Stomach smooth muscle (tissue), 2 donors: Measurements from ENCODE around the gene P3H3.
"Not testable (repeated sequence)": the region's sequence is repeated elsewhere in the genome, so short reads cannot be mapped to it uniquely, and the experiment has no call there.

Source experiments
- H3K27ac ChIP-seq: one replicate; pipeline ENCODE4 v1.7.0; 2013; ENCODE audit warnings: mild to moderate bottlenecking, low read length, inconsistent platforms
- H3K27me3 ChIP-seq, 2 donors: one replicate each; pipeline ENCODE4 v1.7.0; 2013; ENCODE audit warnings: low read length in 2 of 2; ENCODE audit not compliant: insufficient read depth in 2 of 2, control insufficient read depth in 1 of 2
- H3K36me3 ChIP-seq, 2 donors: one replicate each; pipeline ENCODE4 v1.7.0; 2013; ENCODE audit warnings: low read length in 2 of 2; ENCODE audit not compliant: control insufficient read depth in 2 of 2, insufficient read depth in 2 of 2
- H3K4me1 ChIP-seq: one replicate; pipeline ENCODE4 v1.7.0; 2013; ENCODE audit warnings: low read length; ENCODE audit not compliant: control insufficient read depth, insufficient read depth
- H3K4me3 ChIP-seq, 2 donors: one replicate each; pipeline ENCODE4 v1.7.0; 2013; ENCODE audit warnings: low read length in 2 of 2
- H3K9ac ChIP-seq, 2 donors: one replicate each; pipeline ENCODE4 v1.7.0; 2013; ENCODE audit warnings: low read length in 2 of 2, mild to moderate bottlenecking in 1 of 2
- H3K9me3 ChIP-seq, 2 donors: one replicate each; pipeline ENCODE4 v1.7.0; 2013; ENCODE audit warnings: low read length in 2 of 2; ENCODE audit not compliant: control insufficient read depth in 2 of 2
- donor health status: healthy.
- donor health status: Pancreatic carcinoma.

P3H3 gene

DNA sequence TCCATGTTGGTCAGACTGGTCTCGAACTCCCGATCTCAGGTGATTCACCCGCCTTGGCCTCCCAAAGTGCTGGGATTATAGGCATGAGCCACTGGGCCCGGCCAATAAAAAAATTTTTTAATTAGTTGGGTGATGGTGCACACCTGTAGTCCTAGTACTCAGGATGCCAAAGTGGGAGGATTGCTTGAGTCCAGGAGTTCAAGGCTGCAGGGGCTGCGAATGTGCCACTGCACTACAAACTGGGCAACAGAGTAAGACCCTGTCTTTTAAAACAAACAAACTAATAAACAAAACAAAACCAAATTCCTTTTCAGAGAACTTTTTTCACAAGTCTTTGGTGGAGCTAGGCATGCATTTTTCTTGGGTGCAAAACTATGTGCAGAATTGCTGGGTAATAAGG lies 55.0 kb downstream of the P3H3 start:
- Histone ChIP-seq H3K27ac (no peak overlapping the region), H3K4me1 (no peaks in the 10 kb centered on the region), H3K4me3 (no peak overlapping the region), H3K36me3 (peaks cover 0 to 6% of the 10 kb centered on the region in 2 donors), H3K9me3 (no peaks in the 10 kb centered on the region), H3K9ac (no peak overlapping the region), H3K27me3 (no peaks in the 10 kb centered on the region)

DNA sequence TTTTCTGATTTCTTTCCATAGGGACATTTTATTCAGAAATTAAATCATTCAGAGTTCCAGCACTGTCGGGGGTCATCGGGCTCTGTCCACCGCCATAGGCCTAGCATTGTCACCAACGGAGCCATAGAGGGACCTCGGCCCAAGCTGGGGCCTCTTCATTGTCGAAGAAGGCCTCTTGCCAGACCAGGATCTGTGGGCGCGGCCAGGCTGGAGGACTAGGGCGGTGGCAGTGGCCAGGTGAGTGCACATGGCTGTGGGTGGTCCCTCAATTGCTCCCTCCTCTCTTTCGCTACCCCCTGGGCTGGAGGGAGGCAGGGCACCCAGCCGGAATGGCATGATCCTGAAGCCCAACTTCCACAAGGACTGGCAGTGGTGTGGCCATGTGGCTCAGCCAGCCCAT lies 55.5 kb downstream of the P3H3 start:
- Histone ChIP-seq H3K9me3 (no peaks in the 10 kb centered on the region), H3K27me3 (no peaks in the 10 kb centered on the region), H3K27ac (no peak overlapping the region), H3K4me3 (no peak overlapping the region), H3K36me3 (peaks cover 0 to 6% of the 10 kb centered on the region in 2 donors), H3K9ac (no peak overlapping the region), H3K4me1 (no peaks in the 10 kb centered on the region)

- H3K36me3 ChIP-seq: peaks cover 0 to 6% of the 10 kb centered on the region in 2 donors
- no peaks in the 10 kb centered on the region for H3K9me3 ChIP-seq
- no peaks in the 10 kb centered on the region for H3K4me1 ChIP-seq
- no peak overlapping the region for H3K9ac ChIP-seq
- H3K27ac ChIP-seq: no peak overlapping the region
- H3K27me3 ChIP-seq: no peaks in the 10 kb centered on the region
- H3K4me3 ChIP-seq: no peak overlapping the region
These were observed 56.3 kb downstream of the P3H3 start for GRCh38 chr12:6884539-6884938.

DNA sequence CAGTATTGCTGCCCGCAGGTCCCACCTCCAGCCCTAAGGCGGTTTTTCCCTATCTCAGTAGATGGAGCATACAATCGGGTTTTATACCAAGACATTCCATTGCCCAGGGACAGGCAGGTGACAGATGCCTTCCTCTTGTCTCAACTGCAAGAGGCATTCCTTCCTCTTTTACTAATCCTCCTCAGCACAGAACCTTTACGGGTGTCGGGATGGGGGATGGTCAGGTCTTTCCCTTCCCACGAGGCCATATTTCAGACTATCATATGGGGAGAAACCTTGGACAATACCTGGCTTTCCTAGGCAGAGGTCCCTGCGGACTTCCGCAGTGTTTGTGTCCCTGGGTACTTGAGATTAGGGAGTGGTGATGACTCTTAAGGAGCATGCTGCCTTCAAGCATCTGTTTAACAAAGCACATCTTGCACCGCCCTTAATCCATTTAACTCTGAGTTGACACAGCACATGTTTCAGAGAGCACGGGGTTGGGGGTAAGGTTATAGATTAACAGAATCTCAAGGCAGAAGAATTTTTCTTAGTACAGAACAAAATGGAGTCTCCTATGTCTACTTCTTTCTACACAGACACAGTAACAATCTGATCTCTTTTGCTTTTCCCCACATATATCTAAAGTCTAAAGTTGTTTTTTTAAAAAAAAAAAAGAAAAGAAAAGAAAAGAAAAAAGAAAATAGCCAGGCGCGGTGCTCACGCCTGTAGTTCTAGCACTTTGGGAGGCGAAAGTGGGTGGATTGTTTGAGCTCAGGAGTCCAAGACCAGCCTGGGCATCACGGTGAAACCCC lies 58.2 kb downstream of the P3H3 start:
- not testable (repeated sequence) for H3K4me3 ChIP-seq, H3K4me1 ChIP-seq, H3K9me3 ChIP-seq, H3K36me3 ChIP-seq, H3K27ac ChIP-seq, H3K27me3 ChIP-seq, H3K9ac ChIP-seq

- H3K27ac ChIP-seq: no peak overlapping the region
- no peak overlapping the region for H3K4me3 ChIP-seq
- H3K4me1 ChIP-seq: peaks cover 9% of the 10 kb centered on the region
- H3K36me3 ChIP-seq: peaks cover 0 to 6% of the 10 kb centered on the region in 2 donors
- H3K9ac ChIP-seq: no peak overlapping the region
- no peaks in the 10 kb centered on the region for H3K27me3 ChIP-seq
- no peaks in the 10 kb centered on the region for H3K9me3 ChIP-seq
These were observed 59.3 kb downstream of the P3H3 start for GRCh38 chr12:6887460-6887859.

DNA sequence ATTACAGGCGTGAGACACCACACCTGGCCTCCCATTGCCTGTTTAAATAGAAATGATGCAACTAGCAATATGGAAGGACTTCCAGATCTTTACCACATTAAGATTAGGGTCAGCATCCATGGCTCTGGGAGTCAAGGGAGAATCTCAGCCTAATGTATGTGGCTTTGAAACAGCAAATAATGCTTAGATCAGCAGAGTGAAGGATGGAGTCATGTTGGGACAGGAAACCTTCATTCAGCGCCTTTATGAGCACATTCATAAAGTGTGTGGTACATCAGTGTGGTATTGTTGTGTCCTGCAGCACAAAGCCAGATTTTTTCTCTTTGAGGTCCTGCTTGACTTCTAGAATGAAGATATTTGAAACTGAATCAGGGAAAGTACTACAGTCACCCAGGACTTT lies 60.2 kb downstream of the P3H3 start:
- no peak overlapping the region for H3K27ac ChIP-seq
- H3K9me3 ChIP-seq: no peaks in the 10 kb centered on the region
- no peak overlapping the region for H3K4me3 ChIP-seq
- H3K9ac ChIP-seq: no peak overlapping the region
- H3K27me3 ChIP-seq: no peaks in the 10 kb centered on the region
- peaks cover 9% of the 10 kb centered on the region for H3K4me1 ChIP-seq
- peaks cover 0 to 6% of the 10 kb centered on the region in 2 donors for H3K36me3 ChIP-seq

DNA sequence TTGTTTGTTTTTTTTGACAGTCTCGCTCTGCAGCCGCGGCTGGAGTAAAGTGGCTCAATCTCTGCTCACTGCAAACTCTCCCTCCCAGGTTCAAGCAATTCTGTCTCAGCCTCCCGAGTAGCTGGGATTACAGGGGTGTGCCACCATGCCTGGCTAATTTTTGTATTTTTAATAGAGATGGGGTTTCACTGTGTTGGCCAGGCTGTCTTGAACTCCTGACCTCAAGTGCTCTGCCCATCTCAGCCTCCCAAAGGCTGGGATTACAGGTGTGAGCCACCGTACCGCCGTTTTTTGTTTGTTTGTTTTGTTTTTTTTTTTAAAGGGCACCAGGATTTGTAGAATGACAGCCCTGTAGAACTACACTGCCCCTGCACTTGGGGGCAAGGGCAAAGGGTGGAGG lies 60.6 kb downstream of the P3H3 start:
- H3K27ac ChIP-seq, H3K9me3 ChIP-seq, H3K4me3 ChIP-seq, H3K27me3 ChIP-seq, H3K4me1 ChIP-seq, H3K9ac ChIP-seq, H3K36me3 ChIP-seq: not testable (repeated sequence)
